Measurements from ENCODE around the gene ANKRD34A.
"Not testable (repeated sequence)": the region's sequence is repeated elsewhere in the genome, so short reads cannot be mapped to it uniquely, and the experiment has no call there.

Gene ANKRD34A

GRCh38 chr1:145942871-145943270 is 21.5 kb downstream of the ANKRD34A start:
- DNase-seq: no peak

- no peak for DNase-seq
Observed at GRCh38 chr1:145942405-145942804, 22.0 kb downstream of the ANKRD34A start.

- DNase-seq: no peak
Observed at GRCh38 chr1:145937436-145937835, 26.9 kb downstream of the ANKRD34A start.

- DNase-seq: no peak
Observed at GRCh38 chr1:145936247-145936646, 28.1 kb downstream of the ANKRD34A start.

GRCh38 chr1:145935708-145936107 is 28.7 kb downstream of the ANKRD34A start:
- no peak for DNase-seq

GRCh38 chr1:145932522-145933009 is 31.8 kb downstream of the ANKRD34A start:
- DNase-seq: not testable (repeated sequence)

- no peak for DNase-seq
Observed at GRCh38 chr1:145927916-145928643, 36.3 kb downstream of the ANKRD34A start.

- peak; percentile 100 for DNase-seq
Observed at GRCh38 chr1:145927063-145927886, 37.1 kb downstream of the ANKRD34A start, which contains the start of gene RBM8A. Gene RBM8A (minus strand): TSS chr1:145927484. CDS start chr1:145927426, 58 bp downstream.

- peak; percentile 53 for DNase-seq
Observed at GRCh38 chr1:145926686-145927062, 37.7 kb downstream of the ANKRD34A start.

GRCh38 chr1:145922266-145922665 is 42.1 kb downstream of the ANKRD34A start:
- no peak for DNase-seq

- not testable (repeated sequence) for DNase-seq
Observed at GRCh38 chr1:145920297-145920696, 44.1 kb downstream of the ANKRD34A start.

- peak; percentile 39 for DNase-seq
Observed at GRCh38 chr1:145918992-145919939, 45.1 kb downstream of the ANKRD34A start.

- DNase-seq: peak; percentile 94
Observed at GRCh38 chr1:145918144-145918991, 46.0 kb downstream of the ANKRD34A start, which contains the start of gene PEX11B. Gene PEX11B (minus strand): TSS chr1:145918717. CDS start chr1:145918688, 29 bp downstream.

- no peak for DNase-seq
Observed at GRCh38 chr1:145917595-145917994, 46.8 kb downstream of the ANKRD34A start.

- no peak for DNase-seq
Observed at GRCh38 chr1:145916745-145917144, 47.6 kb downstream of the ANKRD34A start.

- DNase-seq: no peak
Observed at GRCh38 chr1:145912128-145912641, 52.2 kb downstream of the ANKRD34A start.
